A673 (cell line): Measurements from ENCODE around the gene B4GALNT4. TPM values are rescaled to one million over a fixed set of nuclear protein-coding genes. Genes with fewer than 3 reads are reported as not detected.
A peak's percentile ranks its signal among the peaks of the same experiment; 100 is the strongest.

Experiments
- BruUV-seq: library from RNA; stranded (reverse); fragments of 400-500 nt; replicated peaks from 2 replicates; lab custom pipeline; 2021; lab: Mats Ljungman, UMichigan
- CTCF ChIA-PET: fragments of 300-600 bp; sonication (Branson Sonifier 250); formaldehyde crosslinking; loops from one replicate; lab custom pipeline; 2022; ENCODE audit warnings: antibody characterized with exemption; lab: Charles Lee
- POLR2A ChIA-PET: fragments of 300-600 bp; sonication (Branson Sonifier 250); formaldehyde crosslinking; loops from one replicate; lab custom pipeline; 2022; ENCODE audit warnings: antibody characterized with exemption; ENCODE audit not compliant: low non-redundant PET; lab: Charles Lee
- DNase-seq: peaks from one replicate; pipeline ENCODE4 v3.0.0-alpha.2; 2015; ENCODE audit warnings: low spot score
- H3K27ac ChIP-seq: fragments of 200-600 bp; sonication (generic); 2 replicates; pipeline ENCODE4 v1.5.1; 2016; ENCODE audit warnings: mixed run types, low read depth, mild to moderate bottlenecking, mixed read lengths, antibody characterized with exemption, low read length; ENCODE audit not compliant: poor library complexity, severe bottlenecking
- H3K27me3 ChIP-seq: fragments of 200-600 bp; sonication (generic); replicated peaks from 2 replicates; pipeline ENCODE4 v1.6.1; 2017; ENCODE audit warnings: mixed run types, low read depth, mild to moderate bottlenecking, mixed read lengths, antibody characterized with exemption, low read length; ENCODE audit not compliant: insufficient read depth, poor library complexity
- H3K36me3 ChIP-seq: fragments of 200-600 bp; sonication (generic); 2 replicates; pipeline ENCODE4 v1.6.1; 2016; ENCODE audit warnings: mixed run types, mild to moderate bottlenecking, mixed read lengths, antibody characterized with exemption, low read length; ENCODE audit not compliant: insufficient read depth, poor library complexity, severe bottlenecking
- H3K4me1 ChIP-seq: fragments of 200-600 bp; sonication (generic); 2 replicates; pipeline ENCODE4 v1.6.1; 2017; ENCODE audit warnings: mixed run types, mild to moderate bottlenecking, mixed read lengths, antibody characterized with exemption, low read length; ENCODE audit not compliant: insufficient read depth, poor library complexity, severe bottlenecking
- H3K4me3 ChIP-seq: fragments of 200-600 bp; sonication (generic); 2 replicates; pipeline ENCODE4 v1.5.1; 2016; ENCODE audit warnings: low read depth, mixed run types, mild to moderate bottlenecking, mixed read lengths, low read length; ENCODE audit not compliant: poor library complexity, severe bottlenecking
- H3K9me3 ChIP-seq: fragments of 200-600 bp; sonication (generic); 2 replicates; pipeline ENCODE4 v1.6.1; 2016; ENCODE audit warnings: mixed run types, low read depth, mild to moderate bottlenecking, mixed read lengths, antibody characterized with exemption, low read length; ENCODE audit not compliant: poor library complexity, severe bottlenecking
- CTCF ChIP-seq: fragments of 300-800, 200-600 bp; sonication (generic); conservative IDR thresholded peaks from 2 replicates; pipeline ENCODE4 v1.5.1; 2017; ENCODE audit warnings: low read depth, mild to moderate bottlenecking, antibody characterized with exemption, low read length, moderate library complexity, mixed read lengths
- EZH2 ChIP-seq: fragments of 200-600 bp; sonication (generic); IDR thresholded peaks from 2 replicates; pipeline ENCODE4 v1.6.1; 2017; ENCODE audit warnings: borderline replicate concordance, low read depth, mild to moderate bottlenecking, mixed read lengths, antibody characterized with exemption, low read length; ENCODE audit not compliant: poor library complexity, severe bottlenecking
- intact Hi-C: fragments of 100-400 bp; cut with micrococcal nuclease; formaldehyde crosslinking; loops from one replicate; pipeline ENCODE4 v1.10.0; 2022; ENCODE audit not compliant: unreplicated experiment
- total RNA-seq: library from RNA; stranded (reverse); gene quantifications from 2 replicates; pipeline ENCODE4 v1.2.3, GENCODE V29; 2021

The B4GALNT4 gene
- total RNA-seq, 1 experiment from 2014 or later, result 19.0 TPM

- Histone ChIP-seq H3K4me3 (no peak overlapping the region), H3K9me3 (peaks cover 3% of the 10 kb centered on the region), H3K27ac (no peak overlapping the region), H3K4me1 (peaks cover 9% of the 10 kb centered on the region), H3K27me3 (no peaks in the 10 kb centered on the region), H3K36me3 (no peaks in the 10 kb centered on the region)
- intact Hi-C loops, result no loop called here
- ChIA-PET CTCF (interaction anchor here (0.6 to 0.8 kb wide), 2 partner anchors 75 to 164 kb away, joined by 3 to 6 read pairs; no protein-coding TSS in a partner anchor), POLR2A (no interaction called here)
- BruUV-seq, result no TSS peak
- peak; percentile 54 for DNase-seq
- peak; percentile 62 for TF ChIP-seq CTCF
- TF ChIP-seq EZH2, result no peak
Measured at GRCh38 chr11:363948-364761, 5.1 kb upstream of the B4GALNT4 start.

- Histone ChIP-seq H3K4me1 (peaks cover 9% of the 10 kb centered on the region), H3K4me3 (no peak overlapping the region), H3K36me3 (no peaks in the 10 kb centered on the region), H3K27ac (no peak overlapping the region), H3K27me3 (no peaks in the 10 kb centered on the region), H3K9me3 (peaks cover 3% of the 10 kb centered on the region)
- no peak for DNase-seq
- BruUV-seq, result no TSS peak
- TF ChIP-seq CTCF, result no peak
- no peak for TF ChIP-seq EZH2
- ChIA-PET CTCF (no interaction called here), POLR2A (no interaction called here)
- intact Hi-C loops, result no loop called here
Measured at GRCh38 chr11:364991-365725, 4.1 kb upstream of the B4GALNT4 start.

GRCh38 chr11:365831-366230 lies 3.5 kb upstream of the B4GALNT4 start:
- BruUV-seq, result no TSS peak
- no peak overlapping the region for H3K4me3 ChIP-seq
- DNase-seq, result no peak
- TF ChIP-seq CTCF, result no peak
- TF ChIP-seq EZH2, result no peak
- no peaks in the 10 kb centered on the region for H3K36me3 ChIP-seq
- peaks cover 3% of the 10 kb centered on the region for H3K9me3 ChIP-seq
- H3K27ac ChIP-seq, result no peak overlapping the region
- intact Hi-C loops, result no loop called here
- H3K27me3 ChIP-seq, result no peaks in the 10 kb centered on the region
- ChIA-PET POLR2A (no interaction called here), CTCF (no interaction called here)
- peaks cover 9% of the 10 kb centered on the region for H3K4me1 ChIP-seq
